HFF-Myc (cell line): Measurements from ENCODE around the gene PPCDC.
"Not testable (repeated sequence)": the region's sequence is repeated elsewhere in the genome, so short reads cannot be mapped to it uniquely, and the experiment has no call there.

ENCODE experiments used
- DNase-seq: peaks from one replicate; pipeline ENCODE4 v3.0.0-alpha.2; 2011; ENCODE audit warnings: low read depth; ENCODE audit errors: extremely low read depth
- H3K4me3 ChIP-seq: replicated peaks from 2 replicates; pipeline ENCODE4 v1.5.1; 2011; ENCODE audit warnings: low read depth, mild to moderate bottlenecking, control low read depth, low read length
- TF ChIP-seq, protein P1 (sequence below): IDR thresholded peaks from 2 replicates; pipeline ENCODE4 v1.5.1; 2012; ENCODE audit warnings: mild to moderate bottlenecking, low read depth, low read length, control low read depth; ENCODE audit errors: missing control alignments

The PPCDC gene

DNA sequence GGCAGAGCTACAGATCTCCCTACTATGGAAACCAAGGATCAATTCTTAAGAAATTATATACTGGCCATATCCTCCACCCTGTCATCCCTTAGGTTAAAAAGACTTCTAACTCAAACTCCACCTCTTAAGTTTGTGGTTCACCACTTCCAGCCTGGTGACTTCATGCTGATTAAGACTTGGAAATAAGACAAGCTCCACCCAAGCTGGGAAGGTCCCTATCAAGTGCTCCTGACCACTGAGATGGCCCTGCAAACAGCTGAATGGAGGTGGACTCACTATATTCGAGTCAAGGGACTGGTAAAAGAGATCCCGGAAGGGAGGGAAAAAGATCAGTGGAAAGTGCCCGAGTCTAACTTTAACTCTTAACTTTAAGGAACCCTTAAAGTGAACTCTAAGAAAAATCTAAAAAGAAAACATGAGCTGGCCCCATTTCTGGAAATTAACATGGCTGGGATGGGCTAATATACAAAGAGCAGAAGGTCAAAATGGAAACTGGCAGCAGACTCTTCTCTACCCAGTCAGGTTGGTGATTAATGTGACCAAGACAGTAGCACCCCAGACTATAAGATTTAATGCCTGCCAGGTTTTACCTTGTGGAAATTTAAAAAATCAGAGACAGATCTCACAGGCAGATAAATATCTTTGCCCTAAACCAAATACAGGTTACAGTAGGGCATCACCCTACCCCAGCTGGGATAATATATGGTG lies 43.9 kb downstream of the PPCDC start:
- no peak for DNase-seq
- no peak overlapping the region for H3K4me3 ChIP-seq
- TF ChIP-seq, protein P1, sequence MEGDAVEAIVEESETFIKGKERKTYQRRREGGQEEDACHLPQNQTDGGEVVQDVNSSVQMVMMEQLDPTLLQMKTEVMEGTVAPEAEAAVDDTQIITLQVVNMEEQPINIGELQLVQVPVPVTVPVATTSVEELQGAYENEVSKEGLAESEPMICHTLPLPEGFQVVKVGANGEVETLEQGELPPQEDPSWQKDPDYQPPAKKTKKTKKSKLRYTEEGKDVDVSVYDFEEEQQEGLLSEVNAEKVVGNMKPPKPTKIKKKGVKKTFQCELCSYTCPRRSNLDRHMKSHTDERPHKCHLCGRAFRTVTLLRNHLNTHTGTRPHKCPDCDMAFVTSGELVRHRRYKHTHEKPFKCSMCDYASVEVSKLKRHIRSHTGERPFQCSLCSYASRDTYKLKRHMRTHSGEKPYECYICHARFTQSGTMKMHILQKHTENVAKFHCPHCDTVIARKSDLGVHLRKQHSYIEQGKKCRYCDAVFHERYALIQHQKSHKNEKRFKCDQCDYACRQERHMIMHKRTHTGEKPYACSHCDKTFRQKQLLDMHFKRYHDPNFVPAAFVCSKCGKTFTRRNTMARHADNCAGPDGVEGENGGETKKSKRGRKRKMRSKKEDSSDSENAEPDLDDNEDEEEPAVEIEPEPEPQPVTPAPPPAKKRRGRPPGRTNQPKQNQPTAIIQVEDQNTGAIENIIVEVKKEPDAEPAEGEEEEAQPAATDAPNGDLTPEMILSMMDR = no peak

DNA sequence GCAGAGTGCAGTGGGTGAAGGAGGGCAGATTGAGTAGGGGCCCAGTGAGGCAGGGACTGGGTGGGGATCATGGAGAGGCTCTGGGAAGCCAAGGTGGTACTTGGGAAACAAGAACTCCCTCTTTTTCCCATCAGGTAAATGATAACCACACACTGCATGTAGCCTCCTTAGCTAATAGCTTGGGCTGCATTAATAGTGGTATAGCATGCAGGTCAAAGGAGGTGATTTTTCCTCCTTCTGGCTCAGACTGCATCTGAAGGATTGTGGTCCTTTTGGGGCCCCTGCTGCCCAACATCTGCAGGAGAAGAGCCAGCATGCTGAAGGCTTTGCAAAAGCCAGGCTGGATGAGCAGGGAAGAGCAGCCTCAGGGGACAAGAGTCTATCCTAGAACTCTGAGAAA lies 45.4 kb downstream of the PPCDC start:
- DNase-seq = no peak
- H3K4me3 ChIP-seq = no peak overlapping the region
- TF ChIP-seq, protein P1 = no peak

DNA sequence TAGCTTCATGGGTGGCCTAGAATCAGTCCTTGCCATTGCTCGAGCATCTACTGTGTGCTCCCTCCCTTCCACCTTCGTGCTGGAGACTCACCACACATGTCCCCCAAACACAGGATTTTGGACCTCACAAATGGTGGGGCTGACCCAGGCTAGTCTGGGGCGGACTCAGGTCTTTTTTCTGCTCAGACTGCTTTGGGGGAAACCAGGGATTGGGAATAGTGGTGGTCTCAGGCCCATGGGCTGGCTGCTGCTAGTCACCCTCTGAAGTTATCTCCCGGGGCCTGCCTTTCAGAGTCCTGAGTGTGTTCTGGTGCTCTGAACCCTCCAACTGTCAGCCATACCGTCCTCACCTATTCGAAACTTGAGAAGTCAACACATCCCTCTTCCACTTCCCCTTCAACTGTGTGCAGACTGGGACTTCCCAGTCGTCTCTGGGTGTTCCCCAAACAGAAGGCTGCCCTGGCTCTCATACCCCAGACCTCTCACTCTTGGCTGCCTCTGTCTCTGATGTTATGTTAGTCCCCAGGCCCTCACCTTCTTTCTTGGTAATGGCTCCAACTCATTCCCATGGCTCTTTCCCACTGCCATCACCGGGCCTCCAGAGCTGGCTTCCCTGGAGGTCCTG lies 46.0 kb downstream of the PPCDC start:
- H3K4me3 ChIP-seq = no peak overlapping the region
- no peak for DNase-seq
- TF ChIP-seq, protein P1 = no peak

DNA sequence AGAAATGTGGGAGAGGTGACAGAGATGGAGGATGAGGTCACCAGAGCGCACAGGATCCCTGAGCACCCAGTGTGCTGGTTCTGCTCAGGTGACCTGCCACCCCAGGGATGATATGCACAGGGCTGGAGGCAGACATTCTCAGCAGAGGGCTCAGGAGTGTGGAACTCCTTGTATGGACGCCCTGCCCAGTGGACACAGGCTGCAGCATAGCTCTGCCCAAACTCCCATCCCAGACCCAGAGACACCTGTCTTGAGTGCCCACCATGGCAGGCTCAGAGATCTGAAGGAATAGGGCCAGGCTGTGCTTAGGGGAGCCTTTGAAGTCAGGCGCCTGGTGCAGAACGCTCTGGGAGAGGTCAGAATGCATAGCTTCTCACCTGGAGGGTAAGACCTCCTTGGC lies 47.3 kb downstream of the PPCDC start:
- TF ChIP-seq, protein P1 = no peak
- DNase-seq = no peak
- H3K4me3 ChIP-seq = no peak overlapping the region

DNA sequence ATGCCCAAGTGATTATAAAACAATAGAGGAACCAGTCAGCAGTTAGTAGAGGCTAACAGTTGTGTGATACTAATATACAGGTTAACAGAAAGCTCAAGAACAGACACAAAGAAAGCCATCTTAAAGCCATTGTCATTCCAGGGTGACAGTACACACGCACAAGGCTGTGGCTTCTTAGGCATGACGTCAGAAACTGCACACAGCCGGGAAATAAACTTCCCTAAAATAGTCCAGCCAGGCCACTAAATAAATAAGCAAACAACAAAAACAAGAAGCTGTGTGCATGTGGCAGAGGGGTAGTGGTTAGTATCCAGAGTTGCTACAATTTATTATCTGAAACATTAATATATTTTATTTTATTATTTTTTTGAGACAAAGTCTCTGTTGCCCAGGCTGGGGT lies 49.8 kb downstream of the PPCDC start:
- H3K4me3 ChIP-seq = no peak overlapping the region
- TF ChIP-seq, protein P1 = no peak
- DNase-seq = no peak

DNA sequence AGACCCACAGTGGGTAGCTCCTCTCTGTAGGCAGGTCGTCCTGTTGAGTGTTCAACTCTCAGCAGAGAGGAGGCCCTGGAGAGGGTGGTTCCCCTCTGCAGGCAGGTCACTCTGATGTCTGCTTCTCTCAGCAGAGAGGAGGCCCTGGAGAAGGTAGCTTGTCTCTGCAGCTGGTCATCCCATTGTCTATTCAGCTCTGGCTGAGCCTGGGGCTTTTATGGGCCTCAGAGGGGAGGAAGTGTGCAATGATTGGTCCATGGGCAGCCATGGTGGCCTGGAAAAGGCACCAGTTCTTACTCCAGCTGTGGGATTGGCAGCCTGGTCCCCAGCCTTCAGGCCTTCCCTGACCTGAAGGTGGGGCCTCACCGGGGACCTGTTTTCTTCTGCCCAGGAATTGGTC lies 52.9 kb downstream of the PPCDC start:
- no peak for DNase-seq
- no peak overlapping the region for H3K4me3 ChIP-seq
- TF ChIP-seq, protein P1 = no peak

DNA sequence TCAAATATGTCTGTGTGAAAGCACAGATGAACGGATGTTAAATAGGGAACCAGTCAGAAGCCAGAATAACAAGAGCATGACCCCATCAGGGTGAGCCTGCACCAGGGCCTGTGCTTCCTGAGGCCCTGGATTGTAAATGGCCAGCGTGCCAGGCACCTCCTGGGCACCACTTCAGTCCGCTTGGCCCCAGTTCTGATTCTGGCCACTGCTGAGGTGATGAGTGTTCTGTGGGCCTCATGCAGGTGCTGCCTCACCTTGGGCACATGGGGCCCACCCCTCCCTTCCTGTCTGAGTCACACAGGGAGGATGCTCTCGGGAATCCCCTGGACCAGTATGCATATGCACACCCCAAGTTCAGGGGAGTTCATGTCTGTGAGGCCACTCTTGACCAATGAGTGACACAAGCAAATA lies 54.2 kb downstream of the PPCDC start:
- H3K4me3 ChIP-seq, DNase-seq: not testable (repeated sequence)
